K562 (cell line): ENCODE measurements around the gene PGAP2. TPM values are rescaled to one million over a fixed set of nuclear protein-coding genes. Genes with fewer than 3 reads are reported as not detected.

Experiments
- BACH1 ChIP-seq: fragments of 200-800 bp; sonication (Bioruptor generic); IDR thresholded peaks from 2 replicates; pipeline ENCODE4 v1.6.1; 2016; ENCODE audit warnings: missing genetic modification characterization, missing compliant biosample characterization
- CCNT2 ChIP-seq: IDR thresholded peaks from 2 replicates; pipeline ENCODE4 v1.6.1; 2011; ENCODE audit warnings: borderline replicate concordance, low read depth, mild to moderate bottlenecking, moderate library complexity, mixed read lengths, low read length; ENCODE audit not compliant: insufficient read length; ENCODE audit errors: extremely low read depth
- ESRRA ChIP-seq: fragments of 450-650 bp; IDR thresholded peaks from 2 replicates; pipeline ENCODE4 v1.6.1; 2014; ENCODE audit warnings: low read depth, mild to moderate bottlenecking, moderate library complexity, borderline replicate concordance
- ETV1 ChIP-seq: fragments of 450-650 bp; conservative IDR thresholded peaks from 2 replicates; pipeline ENCODE4 v1.6.1; 2016; ENCODE audit warnings: missing genetic modification characterization, control low read depth, low read depth, missing compliant biosample characterization
- ETV6 ChIP-seq, 3 experiments: fragments of 150-350 bp in 1 of 3; sonication (generic) in 1 of 3; formaldehyde crosslinking in 1 of 3; IDR thresholded peaks; 2 replicates each; pipeline versions ENCODE4 v1.6.1 to v1.8.0; 2014 to 2022; ENCODE audit warnings: borderline replicate concordance in 2 of 3, low read depth in 2 of 3, antibody characterized with exemption in 1 of 3, low read length in 1 of 3, mild to moderate bottlenecking in 1 of 3, missing genetic modification reagents in 1 of 3
- JUND ChIP-seq, 2 experiments: IDR thresholded peaks; 2 replicates in 1 of 2; 3 replicates in 1 of 2; pipeline ENCODE4 v1.6.1; 2011; ENCODE audit warnings: borderline replicate concordance in 2 of 2, low read depth in 2 of 2, low read length in 2 of 2, improper control_type of control experiment in 1 of 2, missing biosample characterization in 1 of 2, missing genetic modification characterization in 1 of 2, missing genetic modification reagents in 1 of 2
- NFATC3 ChIP-seq: fragments of 450-650 bp; IDR thresholded peaks from 2 replicates; pipeline ENCODE4 v1.6.1; 2017; ENCODE audit warnings: mild to moderate bottlenecking
- RBM15 ChIP-seq: fragments of 200-400 bp; formaldehyde crosslinking; IDR thresholded peaks from 2 replicates; pipeline ENCODE4 v1.6.1; 2018; ENCODE audit warnings: mild to moderate bottlenecking, low read length, moderate library complexity; ENCODE audit not compliant: insufficient read depth
- SMARCE1 ChIP-seq: fragments of 450-650 bp; IDR thresholded peaks from 2 replicates; pipeline ENCODE4 v1.7.1; 2016; ENCODE audit warnings: mild to moderate bottlenecking
- SRF ChIP-seq, 2 experiments: fragments of 250-450, 450-650 bp in 1 of 2; sonication (Bioruptor Pico) in 1 of 2; sonication (generic) in 1 of 2; formaldehyde crosslinking; IDR thresholded peaks; 2 replicates each; pipeline versions ENCODE4 v1.5.0 to v1.5.1; 2020 to 2022; ENCODE audit warnings: mild to moderate bottlenecking in 1 of 2, missing genetic modification reagents in 1 of 2
- TAF9B ChIP-seq: fragments of 450-650 bp; IDR thresholded peaks from 2 replicates; pipeline ENCODE4 v1.6.1; 2018; ENCODE audit warnings: mild to moderate bottlenecking; ENCODE audit not compliant: partially characterized antibody
- TFE3 ChIP-seq: fragments of 450-650 bp; formaldehyde crosslinking; IDR thresholded peaks from 2 replicates; pipeline ENCODE4 v1.4.0; 2020; ENCODE audit warnings: mild to moderate bottlenecking, mixed read lengths
- TRIM28 ChIP-seq: fragments of 450-650 bp; IDR thresholded peaks from 2 replicates; pipeline ENCODE4 v1.6.1; 2017
- ZBTB26 ChIP-seq: fragments of 450-650 bp; formaldehyde crosslinking; IDR thresholded peaks from 2 replicates; pipeline ENCODE4 v1.4.0; 2022; ENCODE audit warnings: missing genetic modification characterization
- ZBTB49 ChIP-seq: sonication (generic); formaldehyde crosslinking; IDR thresholded peaks from 2 replicates; pipeline ENCODE4 v1.8.0; 2022; ENCODE audit warnings: missing genetic modification reagents, mild to moderate bottlenecking, borderline replicate concordance
- ZBTB5 ChIP-seq: fragments of 450-650 bp; IDR thresholded peaks from 2 replicates; pipeline ENCODE4 v1.6.1; 2017; ENCODE audit warnings: antibody characterized with exemption
- ZNF311 ChIP-seq: fragments of 250-450 bp; sonication (Bioruptor Pico); IDR thresholded peaks from 2 replicates; pipeline ENCODE4 v1.4.0; 2020; ENCODE audit warnings: mild to moderate bottlenecking, moderate library complexity
- ZNF316 ChIP-seq: fragments of 450-650 bp; IDR thresholded peaks from 2 replicates; pipeline ENCODE4 v1.6.1; 2016
- ZZZ3 ChIP-seq: fragments of 450-650 bp; IDR thresholded peaks from 2 replicates; pipeline ENCODE4 v1.6.1; 2016; ENCODE audit warnings: antibody characterized with exemption, mild to moderate bottlenecking, moderate library complexity
- polyA plus RNA-seq, 8 experiments: library from polyadenylated mRNA; depleted of rRNA in 4 of 8; stranded (reverse) in 5 of 8; unstranded in 3 of 8; fragments of >200 nt; fragmentation: Nextera tagmentation in 2 of 8; fragmentation: Illumina TruSeq in 1 of 8; extraction: Ambion mirVana in 2 of 8; extraction: Trizol in 1 of 8; gene quantifications; 2 replicates each; pipeline versions ENCODE4 v1.2.1 to v1.2.3, GENCODE V29; 2011 to 2014; ENCODE audit warnings: inconsistent platforms in 1 of 8, missing spikeins in 1 of 8
- total RNA-seq, 7 experiments: library from RNA; depleted of rRNA in 6 of 7; stranded (reverse); fragments of >200 nt in 6 of 7; fragmentation: Illumina TruSeq in 2 of 7; extraction: Trizol in 2 of 7; gene quantifications; 2 replicates each; pipeline versions ENCODE4 v1.2.1 to v1.2.3, GENCODE V29; 2011 to 2021; ENCODE audit warnings: low replicate concordance in 1 of 7

Gene PGAP2
- total and polyA plus RNA-seq, 9 of the 15 experiments (the other 6 are each of a cell fraction or from before 2014, with no cell fraction given), result 17.9 to 47.2 (median 33.7) TPM

GRCh38 chr11:3834664-3835461, 26.5 kb downstream of the PGAP2 start (continued):
- TF ChIP-seq SRF (CRISPR knock-in tag; IDR thresholded peaks at IDR 0.05), result peak in 1 of 2 experiments; percentile 22; a peak in 1 of 4 replicates
- no peak for TF ChIP-seq NFATC3
- no peak for TF ChIP-seq RBM15
- peak; percentile 81 for TF ChIP-seq JUND (IDR thresholded peaks at IDR 0.05; ENCODE audit: borderline replicate concordance, low read depth, low read length)
- peak; percentile 75; the same call in 2 of the 3 replicates for TF ChIP-seq JUND (tag; IDR thresholded peaks at IDR 0.05; ENCODE audit: borderline replicate concordance, low read depth, low read length)
- peak; percentile 89 for TF ChIP-seq SMARCE1
- TF ChIP-seq TAF9B, result peak; percentile 69
- TF ChIP-seq ESRRA, result peak; percentile 72; the same call in 1 of the 2 replicates
- no peak; the same call in 1 of the 2 replicates for TF ChIP-seq BACH1 (tag)
- TF ChIP-seq ZNF316, result peak; percentile 74
- TF ChIP-seq ETV1 (tag), result peak; percentile 95
- no peak; the same call in 1 of the 2 replicates for TF ChIP-seq ZBTB5
- no peak for TF ChIP-seq TFE3 (CRISPR knock-in tag)
- TF ChIP-seq TRIM28, result peak; percentile 86
- TF ChIP-seq ETV6 (IDR thresholded peaks at IDR 0.05; ENCODE audit: borderline replicate concordance in 1 of 2, low read depth in 2 of 2, low read length in 1 of 2), result peak; percentile 94 to 98
- TF ChIP-seq ETV6 (CRISPR knock-in tag; IDR thresholded peaks at IDR 0.05; ENCODE audit: borderline replicate concordance), result no peak
- no peak for TF ChIP-seq ZBTB26 (CRISPR knock-in tag)
- no peak for TF ChIP-seq ZZZ3
- peak; percentile 76 for TF ChIP-seq CCNT2
- no peak for TF ChIP-seq ZBTB49 (CRISPR knock-in tag)
- no peak for TF ChIP-seq ZNF311 (CRISPR knock-in tag)
